ES-I3 (cell line): ENCODE measurements around the gene ZBTB16.

ENCODE experiments used
- H3K36me3 ChIP-seq: 2 replicates; pipeline ENCODE4 v1.6.1; 2013; ENCODE audit warnings: mild to moderate bottlenecking, low read length, control low read depth, moderate library complexity; ENCODE audit not compliant: insufficient read depth
- H3K4me1 ChIP-seq: 2 replicates; pipeline ENCODE4 v1.6.1; 2013; ENCODE audit warnings: mild to moderate bottlenecking, control low read depth, low read length; ENCODE audit not compliant: insufficient read depth
- H3K9ac ChIP-seq: 2 replicates; pipeline ENCODE4 v1.6.1; 2013; ENCODE audit warnings: low read depth, mild to moderate bottlenecking, low read length, moderate library complexity
- H3K9me3 ChIP-seq: 2 replicates; pipeline ENCODE4 v1.6.1; 2013; ENCODE audit warnings: mild to moderate bottlenecking, low read length, moderate library complexity; ENCODE audit not compliant: control insufficient read depth, insufficient read depth

ZBTB16 gene

DNA sequence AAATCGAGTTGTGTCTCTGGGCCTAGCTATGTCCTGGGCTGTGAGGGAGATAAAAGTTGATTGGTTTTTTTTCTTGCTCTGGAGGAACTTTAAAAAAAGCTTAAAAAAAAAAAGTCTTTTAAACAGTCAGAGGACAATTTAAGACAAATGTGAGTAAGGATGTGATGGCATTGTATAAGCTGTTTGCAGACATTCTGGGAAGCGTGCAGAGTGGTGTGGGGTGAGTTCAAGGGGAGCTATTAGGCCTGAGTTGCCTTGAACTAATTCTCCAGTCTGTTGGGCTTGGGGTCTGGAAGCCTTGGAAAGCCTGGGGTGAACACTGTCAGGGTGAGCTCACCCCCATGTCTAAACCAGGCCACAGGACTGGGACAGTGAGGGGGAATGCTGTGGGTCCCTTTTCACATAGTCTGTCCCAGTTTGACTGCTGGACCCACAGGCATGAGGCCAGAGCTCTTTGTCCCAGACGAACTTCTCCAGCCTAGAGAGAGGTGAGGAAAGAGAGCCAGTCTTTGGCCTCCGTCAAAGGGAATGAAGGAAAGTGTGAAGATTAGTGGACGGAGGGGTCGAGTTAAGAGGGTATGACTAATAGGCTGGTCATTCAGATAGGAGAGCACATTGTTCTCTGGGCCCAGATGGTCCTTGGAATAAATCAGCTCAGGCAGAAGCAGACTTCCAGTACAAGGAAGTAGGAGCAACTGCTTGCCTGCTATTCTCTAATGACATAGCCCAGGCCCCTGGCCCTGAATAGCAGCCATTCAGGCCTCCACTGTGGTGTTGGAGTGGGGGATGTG lies 160.2 kb downstream of the ZBTB16 start:
- no peaks in the 10 kb centered on the region for H3K4me1 ChIP-seq
- no peaks in the 10 kb centered on the region for H3K9me3 ChIP-seq
- no peaks in the 10 kb centered on the region for H3K36me3 ChIP-seq
- H3K9ac ChIP-seq = no peak overlapping the region

DNA sequence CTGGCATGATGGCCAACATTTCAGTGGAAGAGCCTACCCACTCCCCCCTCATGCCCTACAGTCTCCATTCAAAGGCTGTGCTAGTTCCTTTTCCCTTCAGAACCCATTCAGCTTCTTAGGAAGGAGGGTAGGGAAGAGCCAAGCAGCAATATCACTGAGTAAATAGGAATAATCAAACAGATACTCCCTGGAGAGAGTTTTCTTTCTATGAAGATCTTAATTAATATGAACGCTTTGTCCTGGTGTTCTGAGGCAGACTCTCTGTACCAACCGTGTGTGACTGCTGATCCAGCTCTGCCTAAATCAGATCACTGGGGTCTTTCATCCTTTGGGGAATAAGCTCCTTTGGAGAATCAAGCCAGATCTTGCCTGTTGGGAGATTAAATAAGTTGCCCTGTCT lies 161.5 kb downstream of the ZBTB16 start:
- Histone ChIP-seq H3K9me3 (no peaks in the 10 kb centered on the region), H3K4me1 (no peaks in the 10 kb centered on the region), H3K36me3 (no peaks in the 10 kb centered on the region), H3K9ac (no peak overlapping the region)

DNA sequence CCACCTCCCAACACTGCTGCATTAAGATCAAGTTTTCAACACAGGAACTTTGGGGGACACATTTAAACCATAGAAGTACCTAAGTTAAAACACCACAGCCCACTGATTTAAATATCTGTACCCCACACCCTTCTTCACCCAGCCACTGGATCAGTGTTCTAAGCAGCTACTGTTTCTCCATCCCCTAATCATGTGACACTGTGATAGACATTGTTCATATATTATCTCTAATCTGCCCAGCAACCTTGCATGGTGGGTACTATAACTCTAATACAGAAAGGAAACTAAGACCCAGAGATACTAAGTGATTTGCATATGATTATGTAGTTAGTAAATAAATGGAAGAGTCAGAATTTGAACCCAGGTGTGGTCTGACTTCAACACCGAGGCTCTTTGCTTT lies 166.2 kb downstream of the ZBTB16 start:
- Histone ChIP-seq H3K9ac (no peak overlapping the region), H3K9me3 (no peaks in the 10 kb centered on the region), H3K36me3 (no peaks in the 10 kb centered on the region), H3K4me1 (no peaks in the 10 kb centered on the region)

DNA sequence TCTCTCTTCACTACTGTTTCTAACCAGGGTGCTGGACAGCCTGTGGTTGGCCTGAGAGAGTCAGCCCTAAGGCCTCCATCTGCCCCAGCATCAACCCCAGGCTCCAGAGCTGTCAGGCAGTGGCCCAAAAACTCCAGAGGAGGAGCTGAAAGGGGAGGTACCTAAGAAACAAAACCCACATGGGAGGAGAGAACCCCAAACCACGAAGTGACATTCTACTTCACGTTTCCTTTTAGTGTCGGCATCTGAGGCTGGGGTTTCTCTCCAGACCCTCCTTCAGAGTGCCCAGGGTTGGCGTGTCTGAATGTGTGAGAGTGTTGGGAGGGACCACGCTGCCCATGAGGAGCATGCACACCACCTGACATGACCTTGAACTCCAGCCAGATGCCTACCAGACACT lies 166.8 kb downstream of the ZBTB16 start:
- H3K36me3 ChIP-seq = no peaks in the 10 kb centered on the region
- no peaks in the 10 kb centered on the region for H3K9me3 ChIP-seq

DNA sequence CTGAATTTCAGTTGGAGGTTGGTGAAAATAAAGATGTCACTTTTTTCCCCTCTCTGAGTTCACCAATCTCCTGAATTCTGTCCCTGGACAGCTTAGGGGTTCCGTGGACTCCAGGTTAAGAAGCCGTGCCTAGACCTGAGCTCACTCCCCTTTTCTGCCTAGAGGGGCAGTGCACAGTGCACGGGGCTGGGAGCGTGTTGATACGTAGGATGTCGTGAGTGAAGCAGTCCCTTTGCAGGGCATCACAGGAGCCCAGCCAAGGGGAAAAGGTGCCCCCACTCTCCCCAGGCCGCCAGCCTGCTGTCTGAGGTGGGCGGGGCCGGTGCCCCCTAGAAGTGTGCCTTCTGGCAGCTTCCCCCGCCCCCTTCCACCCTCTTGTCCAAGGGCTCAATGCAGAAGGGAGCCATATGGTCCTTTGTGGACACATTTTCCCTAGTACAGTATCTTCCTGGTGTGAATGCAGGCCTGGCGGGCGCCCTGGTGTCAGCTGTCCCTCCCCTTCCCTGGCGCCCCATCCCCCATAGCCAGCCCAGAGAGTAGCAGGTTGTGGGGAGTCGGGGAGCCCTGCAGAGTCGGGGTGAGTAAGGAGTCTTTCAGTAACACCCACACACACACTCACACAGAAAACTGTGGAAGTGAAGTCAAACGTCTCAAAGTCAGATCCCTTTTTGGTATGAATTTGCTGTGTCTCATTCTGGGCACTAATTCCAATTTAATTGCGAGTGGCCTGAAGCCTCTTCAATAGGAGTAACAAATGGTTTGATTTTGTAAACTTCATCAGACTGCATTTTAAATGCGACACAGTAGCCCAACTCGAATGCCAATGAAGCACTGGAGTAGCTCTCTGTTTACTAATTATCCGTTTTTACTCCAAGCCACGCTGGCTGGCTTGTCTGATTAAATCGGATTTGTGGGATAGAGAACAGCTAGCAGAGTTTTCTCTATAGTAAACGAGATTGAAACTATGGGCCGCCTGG lies 169.2 kb downstream of the ZBTB16 start:
- Histone ChIP-seq H3K9me3 (no peaks in the 10 kb centered on the region), H3K4me1 (peaks cover 4% of the 10 kb centered on the region), H3K36me3 (no peaks in the 10 kb centered on the region), H3K9ac (no peak overlapping the region)

More for the DNA sequence above, 166.8 kb downstream of the ZBTB16 start:
- H3K9ac ChIP-seq = no peak overlapping the region
- no peaks in the 10 kb centered on the region for H3K4me1 ChIP-seq

DNA sequence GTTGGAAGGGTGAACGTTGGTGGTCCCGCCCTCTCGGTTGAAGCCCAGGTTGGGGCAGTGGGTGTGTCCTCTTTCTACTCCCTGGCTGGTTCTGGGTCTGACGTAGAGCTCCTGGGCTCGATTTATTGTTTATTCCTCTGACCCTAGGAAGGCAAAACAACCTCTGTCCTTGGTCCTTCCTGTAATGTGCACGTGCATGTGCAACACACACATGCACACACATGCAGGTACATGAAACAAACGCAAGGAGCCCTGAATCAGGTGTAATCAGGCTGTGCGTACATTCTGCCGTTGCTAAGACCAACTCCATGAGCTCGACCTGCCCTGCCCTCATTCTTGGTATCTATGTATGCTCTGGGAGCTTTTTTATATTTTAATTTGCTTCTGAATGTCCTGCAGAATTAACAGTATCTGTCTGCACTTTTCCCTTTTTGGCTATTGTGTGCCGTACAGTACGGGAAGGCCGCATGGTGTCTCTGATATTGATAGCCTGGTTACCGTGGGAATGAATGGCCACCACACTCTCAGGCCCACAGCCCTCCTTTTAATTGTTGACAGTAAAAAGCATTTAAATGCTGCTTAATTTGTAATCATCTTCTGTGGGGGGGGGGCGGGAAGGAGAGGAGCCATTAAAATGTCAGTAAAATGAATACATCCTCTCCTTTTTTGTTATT lies 170.7 kb downstream of the ZBTB16 start:
- Histone ChIP-seq H3K9me3 (no peaks in the 10 kb centered on the region), H3K9ac (no peak overlapping the region), H3K36me3 (no peaks in the 10 kb centered on the region), H3K4me1 (peaks cover 8% of the 10 kb centered on the region)

DNA sequence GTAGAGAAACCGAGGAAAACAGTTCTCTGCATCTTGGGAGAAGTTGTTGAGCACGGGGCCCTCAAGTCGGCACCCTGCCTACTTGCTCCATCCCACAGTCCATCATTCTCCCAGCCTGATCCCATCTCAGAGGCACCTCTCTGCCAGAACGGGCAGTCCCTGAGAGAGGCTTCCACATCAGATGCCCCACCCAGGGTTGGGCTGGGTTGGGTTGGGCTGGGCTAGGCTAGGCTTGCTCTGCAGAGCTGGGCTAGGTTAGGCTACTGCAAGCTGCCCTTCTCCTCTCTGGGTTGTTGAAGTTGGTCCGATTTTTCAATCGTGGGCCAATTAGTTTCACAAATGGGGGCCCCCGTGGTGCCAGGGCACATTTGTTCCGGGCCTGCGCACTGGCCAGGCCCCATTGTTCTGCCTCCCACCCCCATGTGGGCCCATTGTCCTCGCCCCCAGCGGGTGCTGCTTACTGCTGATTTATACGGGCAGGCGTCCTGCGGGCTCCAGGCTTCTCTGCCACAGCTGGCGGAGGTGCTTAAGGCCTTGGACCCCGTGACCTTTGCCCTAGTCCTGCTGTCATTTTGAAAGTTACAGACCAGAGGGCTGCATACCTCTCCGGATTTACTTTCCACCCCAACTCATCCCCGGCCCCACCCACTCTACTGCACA lies 173.0 kb downstream of the ZBTB16 start:
- H3K36me3 ChIP-seq = no peaks in the 10 kb centered on the region
- peaks cover 8% of the 10 kb centered on the region for H3K4me1 ChIP-seq
- no peaks in the 10 kb centered on the region for H3K9me3 ChIP-seq
- H3K9ac ChIP-seq = no peak overlapping the region

DNA sequence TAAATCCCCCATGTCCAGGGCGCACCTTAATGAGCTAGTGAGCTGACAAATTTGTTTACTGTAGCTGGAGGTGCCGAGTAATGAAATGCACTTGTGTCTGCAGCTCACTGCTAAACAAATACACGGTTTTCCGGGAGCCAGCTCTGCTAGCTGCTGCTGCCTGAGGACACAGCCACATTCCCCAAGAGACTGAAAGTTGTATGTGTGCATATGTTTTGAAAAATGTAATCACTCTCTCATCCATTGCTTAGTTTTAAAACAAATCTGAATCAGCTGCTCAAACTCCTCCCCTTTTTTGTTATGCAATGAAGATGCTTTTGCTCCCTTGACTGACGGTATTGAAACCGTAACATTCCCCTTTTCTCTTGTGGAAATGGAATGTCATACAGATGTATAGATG lies 174.2 kb downstream of the ZBTB16 start:
- H3K9me3 ChIP-seq = no peaks in the 10 kb centered on the region
- H3K4me1 ChIP-seq = peaks cover 8% of the 10 kb centered on the region
- no peak overlapping the region for H3K9ac ChIP-seq
- H3K36me3 ChIP-seq = no peaks in the 10 kb centered on the region

DNA sequence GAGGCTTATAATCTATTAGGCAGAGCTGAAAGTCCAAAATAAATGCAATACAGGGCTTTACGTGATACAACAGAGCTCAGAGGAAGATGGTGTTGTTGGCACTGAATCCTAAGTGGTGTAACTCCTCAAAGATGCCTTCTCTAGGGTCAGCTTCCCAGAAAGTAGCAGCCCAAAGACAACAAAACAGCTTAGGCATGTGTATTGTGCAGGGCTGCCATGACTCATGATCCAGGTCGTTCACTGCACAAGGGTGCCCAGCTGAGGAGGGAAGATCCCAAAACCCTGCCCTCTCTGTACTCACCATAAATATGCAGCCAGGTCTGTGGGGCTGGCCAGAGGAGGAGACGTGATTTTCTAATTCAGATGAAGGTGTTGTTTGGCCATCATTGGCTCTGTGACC lies 177.3 kb downstream of the ZBTB16 start:
- Histone ChIP-seq H3K9ac (no peak overlapping the region), H3K4me1 (peaks cover 8% of the 10 kb centered on the region), H3K36me3 (no peaks in the 10 kb centered on the region), H3K9me3 (no peaks in the 10 kb centered on the region)

DNA sequence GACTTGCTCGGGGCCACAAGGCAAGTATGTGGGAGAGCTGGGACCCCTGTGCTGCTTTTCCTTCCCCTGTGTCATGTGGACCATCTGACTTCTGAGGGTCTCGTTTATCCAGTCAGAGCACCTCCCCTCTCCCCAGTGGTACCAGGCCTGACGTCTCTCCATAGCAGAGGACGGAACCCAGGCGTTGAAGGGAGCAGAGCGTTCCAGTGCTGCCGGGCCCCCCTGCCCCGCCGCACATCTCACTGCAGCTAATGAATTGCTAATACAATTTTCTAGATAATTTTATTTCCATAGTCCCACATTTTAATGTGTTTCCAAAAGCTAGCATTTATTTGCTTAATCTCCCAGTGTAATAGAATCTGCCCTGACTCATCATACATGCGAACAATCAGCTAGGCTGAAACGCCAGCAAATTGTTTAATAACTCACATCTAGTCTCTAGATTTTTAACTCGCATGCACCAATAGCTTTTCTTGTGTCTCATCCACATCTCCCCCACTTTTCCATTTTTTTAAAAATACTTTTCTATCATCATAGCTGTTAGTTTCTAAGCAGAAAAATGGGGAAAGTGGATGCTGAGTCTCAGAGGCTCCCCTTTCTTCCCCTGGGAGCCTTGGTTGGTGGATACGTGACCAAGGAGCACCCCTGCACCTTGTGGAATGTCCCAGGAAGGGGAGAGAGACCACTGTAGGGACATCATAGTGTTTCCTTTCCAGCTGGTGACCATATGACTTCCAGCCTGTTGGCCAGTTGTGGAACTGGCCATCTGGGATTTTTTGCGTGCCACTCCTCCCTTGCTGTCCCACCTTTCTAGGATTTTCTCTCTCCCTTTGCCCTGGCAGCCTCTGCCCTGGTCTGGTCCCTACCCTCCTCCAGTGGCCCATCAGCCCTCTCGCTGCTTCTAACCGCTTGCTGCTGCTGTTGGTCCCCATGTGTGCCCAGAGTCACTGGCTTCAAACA lies 178.1 kb downstream of the ZBTB16 start:
- no peak overlapping the region for H3K9ac ChIP-seq
- no peaks in the 10 kb centered on the region for H3K36me3 ChIP-seq
- peaks cover 8% of the 10 kb centered on the region for H3K4me1 ChIP-seq
- H3K9me3 ChIP-seq = no peaks in the 10 kb centered on the region

DNA sequence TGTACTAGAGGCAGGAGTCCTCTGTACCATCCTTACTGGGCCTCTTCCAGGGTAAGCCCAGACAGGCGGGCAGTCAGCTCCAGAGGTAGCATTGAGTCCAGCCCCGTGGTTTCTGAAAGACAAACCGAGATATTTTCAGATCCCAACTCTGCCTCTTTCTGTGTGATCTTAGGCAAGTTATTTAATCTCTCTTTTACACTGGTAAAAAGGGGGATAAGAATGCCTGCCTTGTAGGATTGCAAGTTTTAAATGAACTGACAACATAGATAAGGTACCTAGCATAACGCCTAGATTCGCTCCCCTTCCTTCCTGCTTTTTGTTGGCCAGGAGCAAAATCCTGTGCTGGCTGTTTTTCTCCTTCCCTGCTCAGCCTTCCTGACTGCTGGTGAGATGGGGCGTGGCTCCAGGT lies 180.2 kb downstream of the ZBTB16 start:
- no peaks in the 10 kb centered on the region for H3K9me3 ChIP-seq
- H3K9ac ChIP-seq = no peak overlapping the region
- no peaks in the 10 kb centered on the region for H3K36me3 ChIP-seq
- H3K4me1 ChIP-seq = no peaks in the 10 kb centered on the region

DNA sequence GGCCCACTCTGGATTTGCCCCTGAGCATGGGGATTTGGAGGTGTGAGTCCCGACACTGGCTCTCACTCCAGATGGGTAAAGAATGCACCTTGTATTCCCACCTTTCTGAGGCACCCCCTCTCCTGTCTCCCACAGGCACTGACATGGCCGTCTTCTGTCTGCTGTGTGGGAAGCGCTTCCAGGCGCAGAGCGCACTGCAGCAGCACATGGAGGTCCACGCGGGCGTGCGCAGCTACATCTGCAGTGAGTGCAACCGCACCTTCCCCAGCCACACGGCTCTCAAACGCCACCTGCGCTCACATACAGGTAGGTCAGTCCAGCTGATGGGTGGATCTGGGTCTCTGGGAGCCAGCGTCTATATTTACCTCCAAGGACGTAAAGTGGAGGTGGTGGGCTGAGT lies 182.5 kb downstream of the ZBTB16 start:
- Histone ChIP-seq H3K9ac (no peak overlapping the region), H3K36me3 (no peaks in the 10 kb centered on the region), H3K9me3 (no peaks in the 10 kb centered on the region), H3K4me1 (no peaks in the 10 kb centered on the region)
